Omental fat pad (tissue), 4 donors: ENCODE results near the gene HYCC2. TPM values are rescaled to one million over a fixed set of nuclear protein-coding genes. Genes with fewer than 3 reads are reported as not detected.

Experiments used
- ATAC-seq: fragments of 150-250 bp; one replicate; pipeline ENCODE4 v1.9.1; 2016; ENCODE audit warnings: mild to moderate bottlenecking, moderate library complexity; ENCODE audit not compliant: low FRiP score
- DNase-seq: peaks from one replicate; pipeline ENCODE4 v3.0.0-alpha.2; 2019; ENCODE audit warnings: low spot score
- CTCF ChIP-seq, 3 donors: fragments of 450-650 bp; IDR thresholded peaks; one replicate each; pipeline ENCODE4 v1.5.1; 2016 to 2017; ENCODE audit warnings: antibody characterized with exemption in 3 of 3, mild to moderate bottlenecking in 3 of 3, moderate library complexity in 2 of 3
- total RNA-seq, 4 donors: library from RNA; depleted of rRNA; stranded (reverse); fragments of >200 nt; gene quantifications; one replicate each; pipeline ENCODE4 v1.1.0, GENCODE V29; 2016

HYCC2 gene
- total RNA-seq, 4 donors from 2014 or later = 17.1 to 36.9 (median 23.1) TPM

GRCh38 chr2:201105759-201106158 is 34.3 kb upstream of the HYCC2 start:
- DNase-seq = no peak
- no peak for TF ChIP-seq CTCF (IDR thresholded peaks at IDR 0.05)

DNA sequence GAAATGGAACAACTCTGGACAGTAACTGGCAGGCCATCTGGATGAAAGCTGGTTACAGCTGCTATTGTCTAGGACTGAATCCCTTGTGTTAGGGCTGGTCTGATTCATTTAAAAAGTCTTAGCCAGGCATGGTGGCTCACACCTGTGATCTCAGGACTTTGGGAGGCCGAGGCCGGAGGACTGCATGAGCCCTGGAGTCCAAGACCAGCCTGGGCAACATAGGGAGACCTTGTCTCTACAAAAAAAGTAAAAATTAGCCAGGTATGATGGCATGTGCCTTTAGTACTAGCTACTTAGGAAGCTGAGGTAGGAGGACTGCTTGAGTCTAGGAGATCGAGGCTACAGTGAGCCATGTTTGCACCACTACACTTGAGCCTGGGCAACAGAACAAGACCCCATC is 29.0 kb upstream of the HYCC2 start:
- TF ChIP-seq CTCF (IDR thresholded peaks at IDR 0.05) = no peak
- ATAC-seq = no peak
- no peak for DNase-seq

More at GRCh38 chr2:201105759-201106158, 34.3 kb upstream of the HYCC2 start:
- no peak for ATAC-seq

DNA sequence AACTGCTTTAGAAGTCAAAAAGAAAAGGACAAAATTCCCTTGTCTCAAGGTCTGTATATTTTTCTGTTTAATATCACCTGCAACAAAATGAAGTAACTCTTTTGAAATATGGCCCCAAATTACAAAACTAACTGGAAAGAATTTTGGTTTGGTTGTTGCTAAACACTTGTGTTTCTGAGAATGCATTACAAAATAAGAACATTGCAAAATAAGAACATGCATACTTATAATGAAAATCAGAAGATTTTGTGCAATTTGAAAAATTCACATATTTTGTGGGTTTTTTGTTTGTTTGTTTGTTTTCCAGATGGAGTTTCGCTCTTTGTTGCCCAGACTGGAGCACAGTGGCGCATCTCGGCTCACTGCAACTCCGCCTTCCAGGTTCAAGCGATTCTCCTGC is 22.1 kb upstream of the HYCC2 start:
- ATAC-seq = no peak
- DNase-seq = no peak
- no peak for TF ChIP-seq CTCF (IDR thresholded peaks at IDR 0.05)

DNA sequence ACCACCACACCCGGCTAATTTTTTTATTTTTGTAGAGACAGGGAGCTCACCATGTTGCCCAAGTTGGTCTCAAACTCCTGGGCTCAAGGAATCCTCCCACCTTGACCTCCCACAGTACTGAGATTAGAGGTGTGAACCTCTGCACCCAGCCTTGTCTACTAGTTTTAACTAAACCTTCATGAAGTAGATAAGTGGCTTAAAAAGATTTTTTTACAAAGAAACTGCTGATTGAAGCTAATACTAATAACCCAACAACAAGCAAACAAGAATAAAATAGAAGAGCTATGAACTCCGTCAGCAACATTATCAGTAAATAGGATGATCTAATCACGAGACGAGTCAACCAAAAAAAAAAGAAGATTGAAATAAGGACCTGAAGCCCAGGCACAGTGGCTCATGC is 19.1 kb upstream of the HYCC2 start:
- DNase-seq = no peak
- no peak for TF ChIP-seq CTCF (IDR thresholded peaks at IDR 0.05)
- ATAC-seq = no peak

GRCh38 chr2:201084863-201085262 is 13.4 kb upstream of the HYCC2 start:
- no peak for TF ChIP-seq CTCF (IDR thresholded peaks at IDR 0.05)
- peak; percentile 59 for ATAC-seq
- no peak for DNase-seq

GRCh38 chr2:201074996-201075395 is 3.5 kb upstream of the HYCC2 start:
- ATAC-seq (no peak), DNase-seq (no peak)
- no peak for TF ChIP-seq CTCF (IDR thresholded peaks at IDR 0.05)

DNA sequence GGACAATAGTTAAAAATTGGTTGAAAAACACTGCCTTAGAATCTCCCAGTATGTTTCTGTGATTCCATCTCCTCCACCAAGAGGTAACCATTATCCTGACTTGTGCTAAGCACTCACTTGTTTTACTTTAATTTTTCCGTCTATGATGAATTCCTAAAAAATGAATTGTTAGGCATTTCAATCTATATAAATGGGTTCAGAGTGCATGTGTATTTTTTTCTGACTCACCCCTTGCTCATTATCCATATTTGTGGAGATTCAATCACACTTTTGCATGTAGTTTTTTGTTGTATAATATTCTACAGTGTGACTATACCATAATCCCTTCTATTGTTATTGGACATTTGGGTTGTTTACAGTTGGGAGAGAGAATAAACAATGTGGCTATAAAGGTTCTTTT is 1.6 kb upstream of the HYCC2 start:
- no peak for ATAC-seq

More for the DNA sequence above, 1.6 kb upstream of the HYCC2 start:
- TF ChIP-seq CTCF (IDR thresholded peaks at IDR 0.05) = no peak
- no peak for DNase-seq
